H9 (cell line): ENCODE results near the gene AURKA. TPM values are rescaled to one million over a fixed set of nuclear protein-coding genes. Genes with fewer than 3 reads are reported as not detected.

Experiments used
- DNase-seq: peaks from one replicate; pipeline ENCODE4 v3.0.0-alpha.2; 2017
- H2AFZ ChIP-seq: one replicate; pipeline ENCODE4 v1.6.1; 2013; ENCODE audit warnings: mild to moderate bottlenecking, low read length, control low read depth, moderate library complexity
- H2AK5ac ChIP-seq: 2 replicates; pipeline ENCODE4 v1.6.1; 2013; ENCODE audit warnings: low read length, control low read depth, mixed read lengths; ENCODE audit not compliant: insufficient read length
- H2BK120ac ChIP-seq: one replicate; pipeline ENCODE4 v1.6.1; 2013; ENCODE audit warnings: low read depth, mild to moderate bottlenecking, low read length, control low read depth, inconsistent platforms; ENCODE audit not compliant: poor library complexity, severe bottlenecking
- H2BK12ac ChIP-seq: 2 replicates; pipeline ENCODE4 v1.6.1; 2013; ENCODE audit warnings: low read length, control low read depth, mixed read lengths, low read depth; ENCODE audit not compliant: insufficient read length
- H2BK15ac ChIP-seq: 2 replicates; pipeline ENCODE4 v1.6.1; 2013; ENCODE audit warnings: low read depth, low read length, control low read depth
- H2BK20ac ChIP-seq: one replicate; pipeline ENCODE4 v1.6.1; 2013; ENCODE audit warnings: low read depth, mild to moderate bottlenecking, low read length, control low read depth, inconsistent platforms; ENCODE audit not compliant: poor library complexity, severe bottlenecking
- H2BK5ac ChIP-seq: 2 replicates; pipeline ENCODE4 v1.6.1; 2013; ENCODE audit warnings: low read length, control low read depth, mixed read lengths; ENCODE audit not compliant: insufficient read length
- H3K14ac ChIP-seq: 2 replicates; pipeline ENCODE4 v1.6.1; 2013; ENCODE audit warnings: low read length, control low read depth; ENCODE audit not compliant: insufficient read depth
- H3K18ac ChIP-seq: 2 replicates; pipeline ENCODE4 v1.6.1; 2013; ENCODE audit warnings: low read depth, mild to moderate bottlenecking, mixed read lengths, low read length, control low read depth; ENCODE audit not compliant: insufficient read length
- H3K23ac ChIP-seq: 2 replicates; pipeline ENCODE4 v1.6.1; 2013; ENCODE audit warnings: low read length, control low read depth, mixed read lengths, low read depth; ENCODE audit not compliant: insufficient read length
- H3K23me2 ChIP-seq: 2 replicates; pipeline ENCODE4 v1.6.1; 2013; ENCODE audit warnings: low read depth, mild to moderate bottlenecking, mixed read lengths, low read length, control low read depth; ENCODE audit not compliant: insufficient read length, poor library complexity, severe bottlenecking
- H3K27ac ChIP-seq: 2 replicates; pipeline ENCODE4 v1.5.1; 2013; ENCODE audit warnings: low read length, control low read depth, mixed read lengths, low read depth; ENCODE audit not compliant: insufficient read length
- H3K27me3 ChIP-seq: 2 replicates; pipeline ENCODE4 v1.6.1; 2013; ENCODE audit warnings: low read length, control low read depth, inconsistent platforms; ENCODE audit not compliant: insufficient read depth
- H3K4ac ChIP-seq: 2 replicates; pipeline ENCODE4 v1.6.1; 2013; ENCODE audit warnings: low read depth, mild to moderate bottlenecking, control low read depth, inconsistent platforms, low read length, moderate library complexity
- H3K4me1 ChIP-seq: 2 replicates; pipeline ENCODE4 v1.6.1; 2013; ENCODE audit warnings: low read length, control low read depth, inconsistent platforms; ENCODE audit not compliant: insufficient read depth
- H3K4me2 ChIP-seq: 2 replicates; pipeline ENCODE4 v1.6.1; 2013; ENCODE audit warnings: low read length, control low read depth, mixed read lengths; ENCODE audit not compliant: insufficient read length, insufficient read depth
- H3K56ac ChIP-seq: 2 replicates; pipeline ENCODE4 v1.6.1; 2013; ENCODE audit warnings: low read depth, mild to moderate bottlenecking, mixed read lengths, low read length, control low read depth; ENCODE audit not compliant: insufficient read length
- H3K79me1 ChIP-seq: 2 replicates; pipeline ENCODE4 v1.6.1; 2013; ENCODE audit warnings: low read depth, mild to moderate bottlenecking, moderate library complexity, low read length, control low read depth, inconsistent platforms; ENCODE audit not compliant: insufficient read depth, poor library complexity, severe bottlenecking
- H3K79me2 ChIP-seq: 2 replicates; pipeline ENCODE4 v1.6.1; 2013; ENCODE audit warnings: low read length, control low read depth, inconsistent platforms; ENCODE audit not compliant: insufficient read depth
- H3K9ac ChIP-seq: 2 replicates; pipeline ENCODE4 v1.6.1; 2013; ENCODE audit warnings: low read length, control low read depth, mixed read lengths; ENCODE audit not compliant: insufficient read length; ENCODE audit errors: extremely low read depth
- H3K9me3 ChIP-seq: one replicate; pipeline ENCODE4 v1.6.1; 2013; ENCODE audit warnings: low read depth, low read length, inconsistent platforms; ENCODE audit not compliant: control insufficient read depth
- H3T11ph ChIP-seq: one replicate; pipeline ENCODE4 v1.6.1; 2013; ENCODE audit warnings: mild to moderate bottlenecking, low read length, control low read depth, inconsistent platforms
- H4K20me1 ChIP-seq: one replicate; pipeline ENCODE4 v1.6.1; 2013; ENCODE audit not compliant: control insufficient read depth, insufficient read length, insufficient read depth
- H4K5ac ChIP-seq: 2 replicates; pipeline ENCODE4 v1.6.1; 2013; ENCODE audit warnings: low read depth, mild to moderate bottlenecking, mixed read lengths, low read length, control low read depth; ENCODE audit not compliant: insufficient read length
- H4K8ac ChIP-seq: replicated peaks from 2 replicates; pipeline ENCODE4 v1.6.1; 2013; ENCODE audit warnings: low read length, control low read depth, mixed read lengths, low read depth; ENCODE audit not compliant: insufficient read length
- H4K91ac ChIP-seq: 2 replicates; pipeline ENCODE4 v1.6.1; 2013; ENCODE audit warnings: low read depth, mild to moderate bottlenecking, moderate library complexity, mixed read lengths, low read length, control low read depth; ENCODE audit not compliant: insufficient read length
- H3K27ac Mint-ChIP-seq, 3 experiments: 2 replicates in 2 of 3; 3 replicates in 1 of 3; pipeline ENCODE4 v1.8.0; 2020 to 2021; ENCODE audit warnings: mixed read lengths in 3 of 3, mild to moderate bottlenecking in 1 of 3, moderate library complexity in 1 of 3
- H3K27me3 Mint-ChIP-seq: 2 replicates; pipeline ENCODE4 v1.8.0; 2021; ENCODE audit warnings: low read depth, mild to moderate bottlenecking, moderate library complexity, mixed read lengths
- H3K36me3 Mint-ChIP-seq, 3 experiments: 2 replicates in 2 of 3; 3 replicates in 1 of 3; pipeline ENCODE4 v1.8.0; 2020 to 2021; ENCODE audit warnings: low read depth in 3 of 3, mixed read lengths in 3 of 3; ENCODE audit not compliant: insufficient read depth in 1 of 3
- H3K4me1 Mint-ChIP-seq, 2 experiments: 2 replicates each; pipeline ENCODE4 v1.8.0; 2020; ENCODE audit warnings: mixed read lengths in 2 of 2
- H3K4me3 Mint-ChIP-seq, 2 experiments: 2 replicates in 1 of 2; 3 replicates in 1 of 2; pipeline ENCODE4 v1.8.0; 2020 to 2021; ENCODE audit warnings: mild to moderate bottlenecking in 2 of 2, mixed read lengths in 2 of 2, moderate library complexity in 1 of 2
- H3K9me3 Mint-ChIP-seq, 2 experiments: 2 replicates in 1 of 2; 3 replicates in 1 of 2; pipeline ENCODE4 v1.8.0; 2020; ENCODE audit warnings: mild to moderate bottlenecking in 2 of 2, mixed read lengths in 2 of 2, moderate library complexity in 1 of 2
- CTCF ChIP-seq: fragments of 200-600 bp; sonication (generic); conservative IDR thresholded peaks from 3 replicates; pipeline ENCODE4 v1.8.0; 2021; ENCODE audit warnings: antibody characterized with exemption, mild to moderate bottlenecking
- WGBS: extraction: QIAGEN DNeasy Blood & Tissue Kit; methylation state at CpG from one replicate; pipeline ENCODE4 v1.1.7; 2013; ENCODE audit warnings: missing lambda C conversion rate, low lambda C conversion rate, mixed read lengths; ENCODE audit not compliant: insufficient read length; ENCODE audit errors: extremely low coverage; 5-methylcytosine and 5-hydroxymethylcytosine counted together
- total RNA-seq: library from RNA; stranded (reverse); gene quantifications from 2 replicates; pipeline ENCODE4 v1.2.1, GENCODE V29; 2021

AURKA gene
- total RNA-seq, 1 experiment from 2014 or later, result 86.8 TPM

DNA sequence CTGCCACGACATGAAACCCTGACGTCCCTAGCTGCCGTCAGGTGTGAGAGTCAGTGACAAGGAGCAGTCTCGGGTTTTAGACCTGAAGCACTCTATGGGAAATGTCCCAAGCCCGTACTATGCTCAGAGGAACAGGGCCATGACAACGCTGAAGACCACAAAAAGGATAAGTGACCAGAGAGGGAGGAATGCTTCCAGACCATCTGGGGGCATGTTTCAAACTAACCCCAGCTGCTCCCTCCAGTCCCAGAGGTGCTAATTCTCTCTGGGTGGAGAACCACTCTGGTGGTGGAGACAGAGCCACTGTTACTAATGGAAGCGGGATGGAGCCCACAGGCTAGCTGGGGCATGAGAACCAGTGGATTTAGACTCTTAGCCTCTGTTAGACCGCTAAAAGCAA lies 8.7 kb downstream of the AURKA start:
- Histone ChIP-seq H2BK5ac (no peak overlapping the region), H2BK12ac (no peak overlapping the region), H3K79me1 (peaks cover 19% of the 10 kb centered on the region), H4K91ac (no peak overlapping the region), H2AFZ (no peak overlapping the region), H3K23ac (no peak overlapping the region), H2BK120ac (no peak overlapping the region), H4K20me1 (no peaks in the 10 kb centered on the region), H3K9ac (no peak overlapping the region), H3K14ac (no peak overlapping the region), H4K5ac (no peak overlapping the region), H2BK20ac (no peak overlapping the region), H3K27me3 (no peaks in the 10 kb centered on the region), H3K4me1 (no peaks in the 10 kb centered on the region), H2AK5ac (no peak overlapping the region), H3T11ph (no peak overlapping the region), H3K79me2 (peaks cover 5% of the 10 kb centered on the region; the same call in 1 of the 2 replicates), H2BK15ac (no peak overlapping the region), H3K9me3 (no peaks in the 10 kb centered on the region), H3K56ac (no peak overlapping the region), H3K23me2 (no peaks in the 10 kb centered on the region), H3K4ac (no peak overlapping the region), H3K18ac (no peak overlapping the region), H4K8ac (no peak overlapping the region), H3K4me2 (no peak overlapping the region), H3K27ac (no peak overlapping the region)
- H3K9me3 Mint-ChIP-seq, result no peaks in the 10 kb centered on the region
- H3K27me3 Mint-ChIP-seq, result no peaks in the 10 kb centered on the region
- WGBS, result no CpG with 5 or more reads among the region's 8 CpGs
- H3K4me1 Mint-ChIP-seq, result peaks cover 7 to 8% of the 10 kb centered on the region in 2 experiments; a peak in 2 of 4 replicates
- H3K36me3 Mint-ChIP-seq, result peaks cover 56 to 89% (median 86%) of the 10 kb centered on the region in 3 experiments
- DNase-seq, result no peak
- no peak for TF ChIP-seq CTCF
- peak overlapping the region in 2 of 3 experiments; percentile 13 to 21; a peak in 1 of 7 replicates for H3K27ac Mint-ChIP-seq
- no peak overlapping the region for H3K4me3 Mint-ChIP-seq
